ENCODE measurements around the gene SNTB2. TPM values are rescaled to one million over a fixed set of nuclear protein-coding genes. Genes with fewer than 3 reads are reported as not detected.

The SNTB2 gene
- total and polyA plus RNA-seq, 2 of the 4 experiments (the other 2 are of a cell fraction), result 23.5 to 47.5 TPM

GRCh38 chr16:69240331-69240730, 53.4 kb downstream of the SNTB2 start:
- H3K23ac ChIP-seq (ENCODE audit: low read depth, low read length), result peak overlapping the region; percentile 65; the same call in 1 of the 2 replicates
- CTCF ChIA-PET, result no interaction called here
- no peak overlapping the region for H3K27ac ChIP-seq (ENCODE audit: insufficient read depth, low read length)
- ATAC-seq (ENCODE audit: low read depth) (peak; percentile 45; the same call in 1 of the 2 replicates), DNase-seq (peak; percentile 73)
- peaks cover 24% of the 10 kb centered on the region for H3K4me1 ChIP-seq (ENCODE audit: control insufficient read depth, insufficient read depth, low read length)
- no peak overlapping the region for H2AK9ac ChIP-seq (replicated peaks; ENCODE audit: low read depth, low read length, poor library complexity)
- H2BK20ac ChIP-seq (ENCODE audit: low read depth, low read length), result no peak overlapping the region
- H4K8ac ChIP-seq (ENCODE audit: low read depth in 2 of 2, low read length in 2 of 2), result no peak overlapping the region
- H2BK120ac ChIP-seq (ENCODE audit: low read depth, low read length), result no peak overlapping the region; the same call in 1 of the 2 replicates
- peaks cover 45 to 87% of the 10 kb centered on the region in 2 experiments for H3K79me1 ChIP-seq (ENCODE audit: low read depth in 1 of 2, low read length in 2 of 2)
- peak overlapping the region; percentile 36; the same call in 1 of the 2 replicates for H3K4ac ChIP-seq (ENCODE audit: low read depth, low read length)
- no peak overlapping the region for H2AK5ac ChIP-seq (ENCODE audit: low read depth, low read length)
- dilution Hi-C loops (cut with HindIII; ENCODE audit: low sequenced_read_pairs, unreplicated experiment) (no loop called here), intact Hi-C loops (cut with micrococcal nuclease) (no loop called here), in situ Hi-C loops (cut with MboI; ENCODE audit: low sequenced_read_pairs) (no loop called here)
- peak overlapping the region; percentile 42; the same call in 1 of the 2 replicates for H3K14ac ChIP-seq (replicated peaks; ENCODE audit: low read depth, low read length)
- no peak overlapping the region for H3K56ac ChIP-seq (ENCODE audit: extremely low read depth, insufficient read depth, low read length)
- BruUV-seq (replicated peaks), result no TSS peak
- H3K9me1 ChIP-seq (ENCODE audit: insufficient read depth, low read length), result peaks cover 16% of the 10 kb centered on the region
- no peak overlapping the region for H2AFZ ChIP-seq (replicated peaks; ENCODE audit: low read length, poor library complexity)
- no peak overlapping the region for H4K91ac ChIP-seq (ENCODE audit: insufficient read depth, low read depth, low read length)
- no peak for TF ChIP-seq ELK1 (IDR thresholded peaks at IDR 0.05; ENCODE audit: borderline replicate concordance, low read depth, low read length)
- TF ChIP-seq CTCF (conservative IDR thresholded peaks at IDR 0.05; ENCODE audit: low read depth, low read length), result no peak
- TF ChIP-seq SMC3 (IDR thresholded peaks at IDR 0.05; ENCODE audit: low read depth, low read length), result no peak
- no peak for TF ChIP-seq CEBPB (IDR thresholded peaks at IDR 0.05; ENCODE audit: low read depth, low read length)
- TF ChIP-seq MAZ (IDR thresholded peaks at IDR 0.05; ENCODE audit: borderline replicate concordance, low read depth, low read length), result no peak
- TF ChIP-seq FOS (IDR thresholded peaks at IDR 0.05; ENCODE audit: low read depth, low read length), result no peak
- 100% methylated on average over 1 of the region's 2 CpGs; no CpG with 5 or more reads in 1 of the 2 experiments for WGBS, 2 experiments (ENCODE audit: extremely low coverage in 2 of 2, insufficient read length in 1 of 2)
- H2BK5ac ChIP-seq (ENCODE audit: low read depth, low read length, poor library complexity, severe bottlenecking), result peak overlapping the region; percentile 71
- POLR2A ChIA-PET (ENCODE audit: unreplicated experiment), result no interaction called here
- H3K4me2 ChIP-seq (ENCODE audit: low read depth, low read length), result peak overlapping the region; percentile 43; the same call in 1 of the 2 replicates
- no peak overlapping the region for H3K18ac ChIP-seq (ENCODE audit: low read depth, low read length)
- no peak overlapping the region for H3K9ac ChIP-seq (ENCODE audit: low read depth, low read length)
- peaks cover 54% of the 10 kb centered on the region; the same call in 1 of the 2 replicates for H4K20me1 ChIP-seq (ENCODE audit: insufficient read depth, low read length)
- H3K4me3 ChIP-seq (ENCODE audit: insufficient read depth, low read depth, low read length), result no peak overlapping the region
- H3K27me3 ChIP-seq (ENCODE audit: control insufficient read depth, insufficient read depth, low read length), result no peaks in the 10 kb centered on the region
- H2BK15ac ChIP-seq (ENCODE audit: low read depth, low read length), result no peak overlapping the region
- H4K5ac ChIP-seq (ENCODE audit: low read depth, low read length), result no peak overlapping the region
- no peaks in the 10 kb centered on the region for H3K9me3 ChIP-seq (ENCODE audit: control insufficient read depth, insufficient read depth, low read length)
- 0 out of 2 replicates have a peak, but pooled peaks cover 2% of the 10 kb centered on the region for H3K36me3 ChIP-seq (ENCODE audit: control insufficient read depth, insufficient read depth, low read length)

Data from IMR-90 (cell line).